ENCODE data around the gene KIRREL2. TPM values are rescaled to one million over a fixed set of nuclear protein-coding genes. Genes with fewer than 3 reads are reported as not detected.

KIRREL2 gene
- 0.08 TPM in 1 of 2 replicates, not detected in the other for total RNA-seq (2014; rRNA removed; shearing (Covaris generic))

GRCh38 chr19:35856546-35857149, at the start of gene KIRREL2:
KIRREL2 (plus strand) TSS chr19:35856911; CDS start chr19:35857120, 209 bp downstream.

GRCh38 chr19:35812220-35813042, 44.3 kb upstream of the KIRREL2 start, which contains the start of gene PRODH2:
PRODH2 (minus strand) TSS chr19:35812845; CDS start chr19:35812805, 40 bp downstream.

GRCh38 chr19:35852029-35852780, 4.5 kb upstream of the KIRREL2 start, which contains the start of gene NPHS1:
NPHS1 (minus strand) TSS chr19:35852504; CDS start chr19:35851837, 667 bp downstream.

GRCh38 chr19:35868172-35868822, 11.6 kb downstream of the KIRREL2 start, which contains the start of gene APLP1:
APLP1 (plus strand) TSS chr19:35868574; CDS start chr19:35868637, 63 bp downstream.

GRCh38 chr19:35901854-35902661, 45.3 kb downstream of the KIRREL2 start, which contains the start of gene HCST:
HCST (plus strand) TSS chr19:35902529; CDS start chr19:35902594, 65 bp downstream.

GRCh38 chr19:35908010-35908441, 51.3 kb downstream of the KIRREL2 start, which contains the start of gene TYROBP:
TYROBP (minus strand) TSS chr19:35908295; CDS start chr19:35908228, 67 bp downstream.

Small RNA genes lying within 50 kb of the gene (small RNA-seq; reads per million reads assigned to genes)
- not detected for gene RN7SL402P

Other genes starting within 250 kb of the KIRREL2 start
- 45.8 and 47.4 TPM in 2 replicates for gene HAUS5, start 244.2 kb upstream of the KIRREL2 start, total RNA-seq (2014; rRNA removed; shearing (Covaris generic))
- gene RBM42, start 227.9 kb upstream of the KIRREL2 start, total RNA-seq (2014; rRNA removed; shearing (Covaris generic)) = 86.8 and 95.1 TPM in 2 replicates
- 0.88 and 1.1 TPM in 2 replicates for gene ETV2, start 215.2 kb upstream of the KIRREL2 start, total RNA-seq (2014; rRNA removed; shearing (Covaris generic))
- gene COX6B1, start 208.6 kb upstream of the KIRREL2 start, total RNA-seq (2014; rRNA removed; shearing (Covaris generic)) = 327 and 328 TPM in 2 replicates
- gene UPK1A, start 190.4 kb upstream of the KIRREL2 start, total RNA-seq (2014; rRNA removed; shearing (Covaris generic)) = not detected in 2 replicates
- gene ZBTB32, start 152.4 kb upstream of the KIRREL2 start, total RNA-seq (2014; rRNA removed; shearing (Covaris generic)) = not detected in 2 replicates
- 14.4 and 20.0 TPM in 2 replicates for gene KMT2B, start 138.9 kb upstream of the KIRREL2 start, total RNA-seq (2014; rRNA removed; shearing (Covaris generic))
- gene IGFLR1, start 114.5 kb upstream of the KIRREL2 start, total RNA-seq (2014; rRNA removed; shearing (Covaris generic)) = 3.6 and 6.8 TPM in 2 replicates
- gene U2AF1L4, start 111.5 kb upstream of the KIRREL2 start, total RNA-seq (2014; rRNA removed; shearing (Covaris generic)) = 22.6 and 23.4 TPM in 2 replicates
- gene PSENEN, start 111.3 kb upstream of the KIRREL2 start, total RNA-seq (2014; rRNA removed; shearing (Covaris generic)) = 35.6 and 40.4 TPM in 2 replicates
- gene LIN37, start 108.3 kb upstream of the KIRREL2 start, total RNA-seq (2014; rRNA removed; shearing (Covaris generic)) = 7.4 and 12.7 TPM in 2 replicates
- gene HSPB6, start 99.9 kb upstream of the KIRREL2 start, total RNA-seq (2014; rRNA removed; shearing (Covaris generic)) = 0.40 TPM in 1 of 2 replicates, not detected in the other
- gene PROSER3, start 98.7 kb upstream of the KIRREL2 start, total RNA-seq (2014; rRNA removed; shearing (Covaris generic)) = 9.5 and 10.8 TPM in 2 replicates
- gene ARHGAP33, start 81.3 kb upstream of the KIRREL2 start, total RNA-seq (2014; rRNA removed; shearing (Covaris generic)) = 3.3 and 9.8 TPM in 2 replicates
- not detected in 2 replicates for gene PRODH2, start 44.1 kb upstream of the KIRREL2 start, total RNA-seq (2014; rRNA removed; shearing (Covaris generic))
- gene NPHS1, start 4.4 kb upstream of the KIRREL2 start, total RNA-seq (2014; rRNA removed; shearing (Covaris generic)) = not detected in 2 replicates
- 5.3 and 7.0 TPM in 2 replicates for gene APLP1, start 11.7 kb downstream of the KIRREL2 start, total RNA-seq (2014; rRNA removed; shearing (Covaris generic))
- 4.6 and 9.6 TPM in 2 replicates for gene NFKBID, start 43.6 kb downstream of the KIRREL2 start, total RNA-seq (2014; rRNA removed; shearing (Covaris generic))
- gene HCST, start 45.6 kb downstream of the KIRREL2 start, total RNA-seq (2014; rRNA removed; shearing (Covaris generic)) = 1.2 TPM in 1 of 2 replicates, not detected in the other
- gene TYROBP, start 51.4 kb downstream of the KIRREL2 start, total RNA-seq (2014; rRNA removed; shearing (Covaris generic)) = not detected in 2 replicates
- 2.1 TPM in 2 replicates for gene LRFN3, start 79.5 kb downstream of the KIRREL2 start, total RNA-seq (2014; rRNA removed; shearing (Covaris generic))
- 33.0 and 39.2 TPM in 2 replicates for gene SDHAF1, start 138.3 kb downstream of the KIRREL2 start, total RNA-seq (2014; rRNA removed; shearing (Covaris generic))
- 0.19 TPM in 1 of 2 replicates, not detected in the other for gene SYNE4, start 151.9 kb downstream of the KIRREL2 start, total RNA-seq (2014; rRNA removed; shearing (Covaris generic))
- 26.7 and 54.3 TPM in 2 replicates for gene ALKBH6, start 157.3 kb downstream of the KIRREL2 start, total RNA-seq (2014; rRNA removed; shearing (Covaris generic))
- gene CLIP3, start 176.0 kb downstream of the KIRREL2 start, total RNA-seq (2014; rRNA removed; shearing (Covaris generic)) = 4.0 and 5.8 TPM in 2 replicates
- 3.1 and 3.2 TPM in 2 replicates for gene THAP8, start 197.4 kb downstream of the KIRREL2 start, total RNA-seq (2014; rRNA removed; shearing (Covaris generic))
- 11.6 and 12.5 TPM in 2 replicates for gene WDR62, start 198.0 kb downstream of the KIRREL2 start, total RNA-seq (2014; rRNA removed; shearing (Covaris generic))

Measured in A375 (cell line).